ENCODE data around the gene TTLL11. TPM values are rescaled to one million over a fixed set of nuclear protein-coding genes. Genes with fewer than 3 reads are reported as not detected.

Gene TTLL11
- total and polyA plus RNA-seq, 2 of the 8 experiments (the other 6 are each of a cell fraction or from before 2014, with no cell fraction given): 0.56 to 0.80 TPM

GRCh38 chr9:122107291-122107805, 14.2 kb upstream of the TTLL11 start:
- no peak overlapping the region for H3K9ac ChIP-seq (replicated peaks in 1 of 4; ENCODE audit: extremely low read depth in 1 of 4, low read depth in 3 of 4, low read length in 3 of 4)
- H2BK120ac ChIP-seq (replicated peaks; ENCODE audit: low read depth, low read length): no peak overlapping the region
- no peak overlapping the region for H3K14ac ChIP-seq (ENCODE audit: insufficient read length)
- POLR2A ChIA-PET (ENCODE audit: partially characterized antibody): interaction anchor here (0.9 to 1.7 kb wide), 3 partner anchors 8 to 11 kb away, joined by 3 to 4 read pairs (median 3); no protein-coding TSS in a partner anchor
- no peaks in the 10 kb centered on the region; the same call in 1 of the 2 replicates for H3K23me2 ChIP-seq (ENCODE audit: low read depth, low read length)
- H3K79me2 ChIP-seq (ENCODE audit: control insufficient read depth in 1 of 2, insufficient read depth in 2 of 2, low read length in 2 of 2): no peaks in the 10 kb centered on the region
- no peak overlapping the region for H3K27ac ChIP-seq (ENCODE audit: low read depth, low read length)
- no peak overlapping the region for H3K23ac ChIP-seq (ENCODE audit: insufficient read length)
- H2BK12ac ChIP-seq (ENCODE audit: low read depth, low read length): 0 out of 2 replicates have a peak overlapping the region, but pooled peaks have one; percentile 27
- no peak overlapping the region for H3K18ac ChIP-seq (ENCODE audit: extremely low read depth, low read length)
- no peak overlapping the region for H4K91ac ChIP-seq (replicated peaks; ENCODE audit: insufficient read length, low read length)
- no peaks in the 10 kb centered on the region for H3K79me1 ChIP-seq (ENCODE audit: low read depth, low read length)
- H3K9me3 ChIP-seq (ENCODE audit: insufficient read depth in 2 of 2, low read depth in 1 of 2, low read length in 1 of 2): no peaks in the 10 kb centered on the region
- H3K4ac ChIP-seq (replicated peaks; ENCODE audit: insufficient read length, low read depth, low read length): no peak overlapping the region
- H3K27me3 ChIP-seq (replicated peaks in 1 of 4; ENCODE audit: control insufficient read depth in 3 of 4, extremely low read depth in 1 of 4, insufficient read depth in 3 of 4, low read length in 3 of 4): no peaks in the 10 kb centered on the region; a peak in 2 of 7 replicates
- no peak overlapping the region for H3K56ac ChIP-seq (replicated peaks; ENCODE audit: insufficient read length, low read depth, low read length)
- WGBS, 2 experiments (ENCODE audit: extremely low coverage in 1 of 2, insufficient coverage in 1 of 2, insufficient read length in 1 of 2, insufficient replicate concordance in 2 of 2, low coverage in 1 of 2, low lambda C conversion rate in 2 of 2, missing lambda C conversion rate in 1 of 2): 84% methylated on average over 6 of the region's 7 CpGs; no CpG with 5 or more reads in 1 of the 2 experiments
- no peaks in the 10 kb centered on the region for H3K36me3 ChIP-seq (ENCODE audit: control insufficient read depth in 2 of 4, insufficient read depth in 4 of 4, low read length in 3 of 4)
- H4K8ac ChIP-seq (ENCODE audit: extremely low read depth, insufficient read depth, low read length): no peak overlapping the region
- no peak overlapping the region for H2BK20ac ChIP-seq (ENCODE audit: low read length)
- no peak overlapping the region for H2AFZ ChIP-seq (ENCODE audit: low read length)
- no peak overlapping the region for H2AK5ac ChIP-seq (ENCODE audit: low read depth, low read length)
- no peak for DNase-seq (ENCODE audit: low read depth in 1 of 2, low spot score in 2 of 2)
- no peak overlapping the region for H3K4me2 ChIP-seq (ENCODE audit: insufficient read depth in 1 of 2, low read depth in 2 of 2, low read length in 2 of 2)
- H3K4me3 ChIP-seq (ENCODE audit: extremely low read depth in 1 of 4, insufficient read depth in 2 of 4, low read depth in 3 of 4, low read length in 4 of 4): no peak overlapping the region
- no peak overlapping the region for H2BK15ac ChIP-seq (ENCODE audit: low read length)
- no peak overlapping the region for H4K5ac ChIP-seq (ENCODE audit: insufficient read length, low read depth, low read length)
- FAIRE-seq: no peak
- no peaks in the 10 kb centered on the region for H4K20me1 ChIP-seq (replicated peaks in 1 of 2; ENCODE audit: control insufficient read depth in 1 of 2, insufficient read depth in 2 of 2, low read length in 2 of 2)
- CTCF ChIA-PET (ENCODE audit: partially characterized antibody): interaction anchor here (1.2 to 12.5 kb wide), 6 partner anchors 8 to 244 kb away, joined by 3 to 192 read pairs (median 9); no protein-coding TSS in a partner anchor
- peaks cover 0 to 3% (median under 1%) of the 10 kb centered on the region in 4 experiments; a peak in 4 of 7 replicates for H3K4me1 ChIP-seq (replicated peaks in 1 of 4; ENCODE audit: control insufficient read depth in 3 of 4, insufficient read depth in 4 of 4, low read length in 3 of 4)
- H2BK5ac ChIP-seq (ENCODE audit: low read depth, low read length): no peak overlapping the region
- no peak for TF ChIP-seq ZNF274 (IDR thresholded peaks at IDR 0.05; ENCODE audit: borderline replicate concordance, extremely low read depth, low read length)
- no peak for TF ChIP-seq CBX8 (IDR thresholded peaks at IDR 0.05; ENCODE audit: borderline replicate concordance, low read depth, low read length)
- no peak for TF ChIP-seq KDM5A (IDR thresholded peaks at IDR 0.05; ENCODE audit: low read length)
- no peak for TF ChIP-seq PHF8 (conservative IDR thresholded peaks at IDR 0.05; ENCODE audit: low read depth, low read length)
- no peak for TF ChIP-seq YY1 (IDR thresholded peaks at IDR 0.05; ENCODE audit: low read depth, low read length)
- no peak for TF ChIP-seq JUN (IDR thresholded peaks at IDR 0.05; ENCODE audit: low read depth, low read length)
- TF ChIP-seq TAF1 (IDR thresholded peaks at IDR 0.05; ENCODE audit: low read depth, low read length): no peak
- TF ChIP-seq POLR2AphosphoS5 (IDR thresholded peaks at IDR 0.05; ENCODE audit: low read depth, low read length): no peak
- TF ChIP-seq CHD2 (IDR thresholded peaks at IDR 0.05; ENCODE audit: low read length): no peak
- TF ChIP-seq NANOG (IDR thresholded peaks at IDR 0.05; ENCODE audit: insufficient read depth, low read depth, low read length, poor library complexity, severe bottlenecking): no peak
- TF ChIP-seq ATF3 (IDR thresholded peaks at IDR 0.05; ENCODE audit: insufficient read depth, low read depth, low read length): no peak
- no peak for TF ChIP-seq RAD21 (IDR thresholded peaks at IDR 0.05 in 1 of 2, conservative IDR thresholded peaks at IDR 0.05 in 1 of 2; ENCODE audit: low read depth in 2 of 2, low read length in 2 of 2)

Data from H1 (cell line).